Gastroesophageal sphincter (tissue), 4 donors: Measurements from ENCODE around the gene ANKRD42. TPM values are rescaled to one million over a fixed set of nuclear protein-coding genes. Genes with fewer than 3 reads are reported as not detected.
A peak's percentile ranks its signal among the peaks of the same experiment; 100 is the strongest.

ENCODE experiments used
- ATAC-seq: fragments of 150-250 bp; one replicate; pipeline ENCODE4 v1.9.1; 2016; ENCODE audit warnings: mild to moderate bottlenecking, moderate library complexity
- H3K27ac ChIP-seq, 4 donors: fragments of 200-600 bp; sonication (generic) in 3 of 4; 1 replicate in 3 of 4; 2 replicates in 1 of 4; pipeline ENCODE4 v1.5.1; 2016 to 2019
- H3K27me3 ChIP-seq: fragments of 200-600 bp; sonication (generic); one replicate; pipeline ENCODE4 v1.5.1; 2019
- H3K36me3 ChIP-seq, 2 donors: fragments of 200-600 bp; sonication (generic); one replicate each; pipeline ENCODE4 v1.5.1; 2019; ENCODE audit warnings: control low read depth in 1 of 2
- H3K4me1 ChIP-seq, 3 donors: fragments of 200-600 bp; sonication (generic); 1 replicate in 2 of 3; 2 replicates in 1 of 3; pipeline ENCODE4 v1.5.1; 2016 to 2019; ENCODE audit warnings: control low read depth in 2 of 3
- H3K4me3 ChIP-seq, 2 donors: fragments of 200-600 bp; sonication (generic); one replicate each; pipeline ENCODE4 v1.5.1; 2019; ENCODE audit warnings: mild to moderate bottlenecking in 1 of 2, moderate library complexity in 1 of 2
- H3K9me3 ChIP-seq, 3 donors: fragments of 200-600 bp; sonication (generic); one replicate each; pipeline ENCODE4 v1.5.1; 2017 to 2019; ENCODE audit warnings: control low read depth in 2 of 3
- CTCF ChIP-seq, 4 experiments: fragments of 200-600 bp in 2 of 4; fragments of 450-650 bp in 2 of 4; sonication (generic) in 1 of 4; IDR thresholded peaks; one replicate each; pipeline ENCODE4 v1.5.1; 2017 to 2019; ENCODE audit warnings: antibody characterized with exemption in 4 of 4, mild to moderate bottlenecking in 2 of 4, moderate library complexity in 2 of 4
- EP300 ChIP-seq: sonication (generic); formaldehyde crosslinking; IDR thresholded peaks from one replicate; pipeline ENCODE4 v1.6.1; 2017; ENCODE audit warnings: antibody characterized with exemption, mild to moderate bottlenecking
- POLR2A ChIP-seq, 2 donors: fragments of 450-650 bp; IDR thresholded peaks; one replicate each; pipeline ENCODE4 v1.6.1; 2017; ENCODE audit warnings: antibody characterized with exemption in 2 of 2, mild to moderate bottlenecking in 2 of 2, moderate library complexity in 1 of 2
- POLR2AphosphoS5 ChIP-seq: sonication (generic); formaldehyde crosslinking; IDR thresholded peaks from one replicate; pipeline ENCODE4 v1.6.1; 2017; ENCODE audit warnings: antibody characterized with exemption
- WGBS, 2 donors: methylation state at CpG; one replicate each; pipeline ENCODE4 v1.1.5; 2018; ENCODE audit warnings: low coverage in 1 of 2; 5-methylcytosine and 5-hydroxymethylcytosine counted together
- total RNA-seq, 4 donors: library from RNA; depleted of rRNA; stranded (reverse); fragments of >200 nt; gene quantifications; one replicate each; pipeline ENCODE4 v1.1.0, GENCODE V29; 2016

Gene ANKRD42
- total RNA-seq, 4 donors from 2014 or later: 9.3 to 13.3 (median 13.2) TPM

GRCh38 chr11:83235825-83236224, 42.3 kb downstream of the ANKRD42 start:
- Histone ChIP-seq H3K36me3 (peaks cover 0 to 16% of the 10 kb centered on the region in 2 donors), H3K4me3 (no peak overlapping the region), H3K27me3 (no peaks in the 10 kb centered on the region), H3K27ac (no peak overlapping the region), H3K9me3 (no peaks in the 10 kb centered on the region), H3K4me1 (no peaks in the 10 kb centered on the region)
- TF ChIP-seq POLR2A (IDR thresholded peaks at IDR 0.05) (no peak), EP300 (no peak), POLR2AphosphoS5 (no peak), CTCF (IDR thresholded peaks at IDR 0.05) (no peak)
- 63% methylated on average over 1 of the region's 1 CpG for WGBS, 2 donors
- ATAC-seq: no peak

GRCh38 chr11:83238111-83238510, 44.6 kb downstream of the ANKRD42 start:
- Histone ChIP-seq H3K36me3 (peaks cover 0 to 14% of the 10 kb centered on the region in 2 donors), H3K4me3 (no peak overlapping the region), H3K27ac (no peak overlapping the region), H3K9me3 (no peaks in the 10 kb centered on the region), H3K27me3 (no peaks in the 10 kb centered on the region), H3K4me1 (no peaks in the 10 kb centered on the region)
- TF ChIP-seq POLR2A (IDR thresholded peaks at IDR 0.05): no peak
- TF ChIP-seq CTCF (IDR thresholded peaks at IDR 0.05): no peak
- TF ChIP-seq EP300: no peak
- no peak for TF ChIP-seq POLR2AphosphoS5
- no peak for ATAC-seq
- 60 to 62% methylated on average over 3 of the region's 3 CpGs for WGBS, 2 donors

- 15 to 38% methylated on average over 5 of the region's 5 CpGs for WGBS, 2 donors
- H3K36me3 ChIP-seq: peaks cover 0 to 22% of the 10 kb centered on the region in 2 donors
- no peak overlapping the region for H3K4me3 ChIP-seq
- no peak overlapping the region for H3K27ac ChIP-seq
- no peaks in the 10 kb centered on the region for H3K27me3 ChIP-seq
- TF ChIP-seq POLR2AphosphoS5: no peak
- peak in 2 of 4 experiments; percentile 30 to 47 for TF ChIP-seq CTCF (IDR thresholded peaks at IDR 0.05)
- no peak for ATAC-seq
- no peaks in the 10 kb centered on the region for H3K4me1 ChIP-seq
- no peaks in the 10 kb centered on the region for H3K9me3 ChIP-seq
Measured at GRCh38 chr11:83241291-83241946, 47.9 kb downstream of the ANKRD42 start.

GRCh38 chr11:83249445-83249844, 55.9 kb downstream of the ANKRD42 start:
- Histone ChIP-seq H3K4me3 (no peak overlapping the region), H3K36me3 (peaks cover 0 to 32% of the 10 kb centered on the region in 2 donors), H3K9me3 (no peaks in the 10 kb centered on the region), H3K4me1 (peaks cover 0 to 8% (median 0%) of the 10 kb centered on the region in 3 donors), H3K27ac (no peak overlapping the region), H3K27me3 (no peaks in the 10 kb centered on the region)
- TF ChIP-seq POLR2AphosphoS5 (no peak), CTCF (IDR thresholded peaks at IDR 0.05) (no peak), POLR2A (IDR thresholded peaks at IDR 0.05) (no peak), EP300 (no peak)
- ATAC-seq: no peak
- 100% methylated on average over 1 of the region's 1 CpG for WGBS, 2 donors

GRCh38 chr11:83249972-83250593, 56.6 kb downstream of the ANKRD42 start:
- no peak for ATAC-seq

More at GRCh38 chr11:83249972-83250593, 56.6 kb downstream of the ANKRD42 start:
- 0 to 6% methylated on average over 4 of the region's 4 CpGs for WGBS, 2 donors
- Histone ChIP-seq H3K27ac (no peak overlapping the region), H3K9me3 (no peaks in the 10 kb centered on the region), H3K4me1 (peaks cover 0 to 8% (median 0%) of the 10 kb centered on the region in 3 donors), H3K36me3 (peaks cover 0 to 35% of the 10 kb centered on the region in 2 donors), H3K4me3 (no peak overlapping the region), H3K27me3 (no peaks in the 10 kb centered on the region)
- TF ChIP-seq CTCF (IDR thresholded peaks at IDR 0.05) (peak; percentile 61 to 73 (median 66)), POLR2A (IDR thresholded peaks at IDR 0.05) (no peak)
